Gastroesophageal sphincter (tissue), 4 donors: ENCODE results near the gene SLIT3. TPM values are rescaled to one million over a fixed set of nuclear protein-coding genes. Genes with fewer than 3 reads are reported as not detected.

Source experiments
- ATAC-seq: fragments of 150-250 bp; one replicate; pipeline ENCODE4 v1.9.1; 2016; ENCODE audit warnings: mild to moderate bottlenecking, moderate library complexity
- H3K27ac ChIP-seq, 4 donors: fragments of 200-600 bp; sonication (generic) in 3 of 4; 1 replicate in 3 of 4; 2 replicates in 1 of 4; pipeline ENCODE4 v1.5.1; 2016 to 2019
- H3K27me3 ChIP-seq: fragments of 200-600 bp; sonication (generic); one replicate; pipeline ENCODE4 v1.5.1; 2019
- H3K36me3 ChIP-seq, 2 donors: fragments of 200-600 bp; sonication (generic); one replicate each; pipeline ENCODE4 v1.5.1; 2019; ENCODE audit warnings: control low read depth in 1 of 2
- H3K4me1 ChIP-seq, 3 donors: fragments of 200-600 bp; sonication (generic); 1 replicate in 2 of 3; 2 replicates in 1 of 3; pipeline ENCODE4 v1.5.1; 2016 to 2019; ENCODE audit warnings: control low read depth in 2 of 3
- H3K4me3 ChIP-seq, 2 donors: fragments of 200-600 bp; sonication (generic); one replicate each; pipeline ENCODE4 v1.5.1; 2019; ENCODE audit warnings: mild to moderate bottlenecking in 1 of 2, moderate library complexity in 1 of 2
- H3K9me3 ChIP-seq, 3 donors: fragments of 200-600 bp; sonication (generic); one replicate each; pipeline ENCODE4 v1.5.1; 2017 to 2019; ENCODE audit warnings: control low read depth in 2 of 3
- EP300 ChIP-seq: sonication (generic); formaldehyde crosslinking; IDR thresholded peaks from one replicate; pipeline ENCODE4 v1.6.1; 2017; ENCODE audit warnings: antibody characterized with exemption, mild to moderate bottlenecking
- POLR2A ChIP-seq, 2 donors: fragments of 450-650 bp; IDR thresholded peaks; one replicate each; pipeline ENCODE4 v1.6.1; 2017; ENCODE audit warnings: antibody characterized with exemption in 2 of 2, mild to moderate bottlenecking in 2 of 2, moderate library complexity in 1 of 2
- POLR2AphosphoS5 ChIP-seq: sonication (generic); formaldehyde crosslinking; IDR thresholded peaks from one replicate; pipeline ENCODE4 v1.6.1; 2017; ENCODE audit warnings: antibody characterized with exemption
- WGBS, 2 donors: methylation state at CpG; one replicate each; pipeline ENCODE4 v1.1.5; 2018; ENCODE audit warnings: low coverage in 1 of 2; 5-methylcytosine and 5-hydroxymethylcytosine counted together
- total RNA-seq, 4 donors: library from RNA; depleted of rRNA; stranded (reverse); fragments of >200 nt; gene quantifications; one replicate each; pipeline ENCODE4 v1.1.0, GENCODE V29; 2016
- TF ChIP-seq, protein P1 (sequence below), 4 experiments: fragments of 200-600 bp in 2 of 4; fragments of 450-650 bp in 2 of 4; sonication (generic) in 1 of 4; IDR thresholded peaks; one replicate each; pipeline ENCODE4 v1.5.1; 2017 to 2019; ENCODE audit warnings: antibody characterized with exemption in 4 of 4, mild to moderate bottlenecking in 2 of 4, moderate library complexity in 2 of 4

Gene SLIT3
- total RNA-seq, 4 donors from 2014 or later = 29.6 to 76.3 (median 31.1) TPM

DNA sequence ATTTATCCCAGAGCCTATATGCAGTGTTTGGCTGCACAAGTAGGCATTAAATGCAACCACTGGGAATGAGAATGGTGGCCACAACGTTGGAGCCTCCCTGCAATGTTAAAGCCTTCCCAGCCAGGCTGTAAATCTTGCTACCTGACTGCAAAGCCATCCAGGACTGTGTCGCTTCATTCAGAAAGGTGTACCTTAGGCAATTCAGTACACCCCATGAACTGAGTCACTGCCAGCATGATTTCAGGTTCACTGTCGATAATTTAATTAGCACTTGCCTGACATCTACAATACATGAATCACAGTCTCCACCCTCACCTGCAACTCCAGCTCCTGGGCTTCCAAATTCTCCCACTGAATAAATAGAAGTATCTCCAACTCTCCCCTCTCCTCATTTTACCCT is 108.4 kb downstream of the SLIT3 start:
- no peaks in the 10 kb centered on the region for H3K9me3 ChIP-seq
- H3K4me1 ChIP-seq = peaks cover 0 to 15% (median 0%) of the 10 kb centered on the region in 3 donors
- peaks cover 0 to 8% of the 10 kb centered on the region in 2 donors for H3K36me3 ChIP-seq
- ATAC-seq = no peak
- no peak for TF ChIP-seq POLR2AphosphoS5
- no peak for TF ChIP-seq EP300
- TF ChIP-seq, protein P1, sequence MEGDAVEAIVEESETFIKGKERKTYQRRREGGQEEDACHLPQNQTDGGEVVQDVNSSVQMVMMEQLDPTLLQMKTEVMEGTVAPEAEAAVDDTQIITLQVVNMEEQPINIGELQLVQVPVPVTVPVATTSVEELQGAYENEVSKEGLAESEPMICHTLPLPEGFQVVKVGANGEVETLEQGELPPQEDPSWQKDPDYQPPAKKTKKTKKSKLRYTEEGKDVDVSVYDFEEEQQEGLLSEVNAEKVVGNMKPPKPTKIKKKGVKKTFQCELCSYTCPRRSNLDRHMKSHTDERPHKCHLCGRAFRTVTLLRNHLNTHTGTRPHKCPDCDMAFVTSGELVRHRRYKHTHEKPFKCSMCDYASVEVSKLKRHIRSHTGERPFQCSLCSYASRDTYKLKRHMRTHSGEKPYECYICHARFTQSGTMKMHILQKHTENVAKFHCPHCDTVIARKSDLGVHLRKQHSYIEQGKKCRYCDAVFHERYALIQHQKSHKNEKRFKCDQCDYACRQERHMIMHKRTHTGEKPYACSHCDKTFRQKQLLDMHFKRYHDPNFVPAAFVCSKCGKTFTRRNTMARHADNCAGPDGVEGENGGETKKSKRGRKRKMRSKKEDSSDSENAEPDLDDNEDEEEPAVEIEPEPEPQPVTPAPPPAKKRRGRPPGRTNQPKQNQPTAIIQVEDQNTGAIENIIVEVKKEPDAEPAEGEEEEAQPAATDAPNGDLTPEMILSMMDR (IDR thresholded peaks at IDR 0.05) = no peak
- no peak for TF ChIP-seq POLR2A (IDR thresholded peaks at IDR 0.05)
- WGBS, 2 donors = 29 to 74% methylated on average over 1 to 3 of the region's 3 CpGs
- no peak overlapping the region for H3K27ac ChIP-seq
- H3K4me3 ChIP-seq = no peak overlapping the region
- H3K27me3 ChIP-seq = no peaks in the 10 kb centered on the region

DNA sequence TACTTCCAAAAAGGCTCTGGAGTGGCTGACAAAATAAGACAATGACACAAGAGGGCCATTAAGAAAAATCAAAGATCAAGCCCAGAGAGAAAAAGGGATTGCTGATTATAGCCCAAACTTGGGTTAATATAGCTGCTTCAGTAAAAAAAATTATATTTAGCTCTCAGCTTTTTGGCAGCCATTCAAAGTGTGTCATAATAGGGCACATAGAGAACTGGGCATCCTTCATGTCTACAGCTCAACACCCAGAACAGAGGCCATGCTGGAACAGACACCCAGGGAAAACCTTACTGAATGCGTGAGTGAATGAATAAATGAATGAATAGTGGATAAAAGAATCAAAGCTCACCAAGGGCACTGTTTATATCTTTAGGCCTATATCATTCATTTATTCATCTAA is 110.1 kb downstream of the SLIT3 start:
- ATAC-seq = no peak
- TF ChIP-seq EP300 (no peak), POLR2A (IDR thresholded peaks at IDR 0.05) (no peak), POLR2AphosphoS5 (no peak)
- TF ChIP-seq, protein P1 (IDR thresholded peaks at IDR 0.05) = no peak
- no peak overlapping the region for H3K27ac ChIP-seq
- H3K9me3 ChIP-seq = no peaks in the 10 kb centered on the region
- WGBS, 2 donors = 43 to 67% methylated on average over 1 of the region's 1 CpG
- peaks cover 0 to 8% of the 10 kb centered on the region in 2 donors for H3K36me3 ChIP-seq
- no peak overlapping the region for H3K4me3 ChIP-seq
- no peaks in the 10 kb centered on the region for H3K27me3 ChIP-seq
- H3K4me1 ChIP-seq = peaks cover 0 to 11% (median 0%) of the 10 kb centered on the region in 3 donors

DNA sequence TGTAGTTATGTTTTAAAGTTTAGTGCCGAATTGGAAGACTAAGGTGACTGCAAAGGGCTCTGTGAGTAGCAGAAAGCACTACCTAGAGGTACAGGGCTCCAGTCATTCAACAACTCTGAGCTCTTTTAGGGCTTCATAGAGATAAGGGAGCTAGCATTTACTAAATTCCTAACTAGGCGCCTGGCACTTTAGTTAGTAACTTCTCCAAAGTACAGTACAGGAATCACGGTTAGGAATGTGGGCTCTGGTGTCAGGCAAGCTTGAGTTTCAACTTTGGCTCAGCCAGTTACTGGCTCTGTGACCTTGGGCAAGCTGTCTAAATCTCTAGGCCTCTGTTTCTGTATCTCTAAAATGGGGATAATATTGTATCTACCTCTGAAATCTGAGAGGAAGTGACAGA is 115.3 kb downstream of the SLIT3 start:
- no peak overlapping the region for H3K27ac ChIP-seq
- H3K4me3 ChIP-seq = no peak overlapping the region
- peaks cover 0 to 3% (median 0%) of the 10 kb centered on the region in 3 donors for H3K4me1 ChIP-seq
- TF ChIP-seq, protein P1 (IDR thresholded peaks at IDR 0.05) = no peak
- no peak for TF ChIP-seq EP300
- TF ChIP-seq POLR2AphosphoS5 = no peak
- no peak for TF ChIP-seq POLR2A (IDR thresholded peaks at IDR 0.05)
- ATAC-seq = no peak
- no peaks in the 10 kb centered on the region for H3K9me3 ChIP-seq
- H3K36me3 ChIP-seq = no peaks in the 10 kb centered on the region
- no peaks in the 10 kb centered on the region for H3K27me3 ChIP-seq
- 45 to 83% methylated on average over 1 to 3 of the region's 3 CpGs for WGBS, 2 donors

DNA sequence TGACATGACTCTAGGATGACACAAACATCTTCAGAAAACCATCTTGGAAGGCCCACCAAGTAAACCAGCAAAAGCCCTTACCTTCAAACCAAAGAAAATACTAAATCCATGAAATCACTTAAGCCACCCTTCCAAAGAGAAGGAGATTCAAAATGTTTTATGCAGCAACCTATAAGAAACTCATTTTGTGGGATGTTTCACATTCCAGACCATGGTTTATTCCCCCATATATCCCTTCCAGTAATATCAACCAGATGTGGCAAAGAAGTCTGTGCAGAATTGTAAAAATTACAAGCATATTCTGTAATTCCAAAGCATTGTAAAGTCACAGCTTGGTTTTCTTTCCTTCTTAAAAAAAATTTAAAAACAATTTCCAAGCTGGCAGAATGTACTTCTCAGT is 117.4 kb downstream of the SLIT3 start:
- no peaks in the 10 kb centered on the region for H3K36me3 ChIP-seq
- no peak for ATAC-seq
- no peaks in the 10 kb centered on the region for H3K4me1 ChIP-seq
- TF ChIP-seq POLR2A (IDR thresholded peaks at IDR 0.05) = no peak
- TF ChIP-seq POLR2AphosphoS5 = no peak
- no peak for TF ChIP-seq EP300
- TF ChIP-seq, protein P1 (IDR thresholded peaks at IDR 0.05) = no peak
- H3K27ac ChIP-seq = no peak overlapping the region
- no peaks in the 10 kb centered on the region for H3K27me3 ChIP-seq
- no peaks in the 10 kb centered on the region for H3K9me3 ChIP-seq
- no peak overlapping the region for H3K4me3 ChIP-seq

DNA sequence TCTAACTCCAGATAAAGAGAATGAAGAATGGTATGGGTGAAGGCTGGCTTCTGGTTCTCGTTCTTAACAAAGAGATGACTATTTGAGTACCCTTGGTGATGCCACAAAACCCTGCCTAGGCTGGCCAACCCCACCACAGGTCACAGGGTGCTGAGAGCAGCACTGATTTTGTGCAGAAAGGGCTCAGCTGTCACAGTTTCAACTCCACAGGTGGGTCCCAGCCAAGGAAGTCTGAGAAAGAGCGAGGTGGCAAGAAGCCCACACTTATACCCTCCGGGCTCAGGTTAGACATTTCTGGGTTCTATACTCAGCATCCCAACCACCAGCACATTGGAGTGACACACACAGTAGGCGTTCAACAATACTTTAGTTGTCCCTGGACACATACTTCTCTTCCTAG is 118.1 kb downstream of the SLIT3 start:
- Histone ChIP-seq H3K36me3 (no peaks in the 10 kb centered on the region), H3K4me3 (no peak overlapping the region), H3K9me3 (no peaks in the 10 kb centered on the region), H3K27me3 (no peaks in the 10 kb centered on the region), H3K27ac (no peak overlapping the region), H3K4me1 (peaks cover 0 to 4% (median 0%) of the 10 kb centered on the region in 3 donors)
- TF ChIP-seq POLR2AphosphoS5 (no peak), POLR2A (IDR thresholded peaks at IDR 0.05) (no peak), EP300 (no peak)
- TF ChIP-seq, protein P1 (IDR thresholded peaks at IDR 0.05) = no peak
- WGBS, 2 donors = 82% methylated on average over 4 of the region's 4 CpGs; no CpG with 5 or more reads in 1 of the 2 donors
- no peak for ATAC-seq
